ENCODE results near the gene ENO2.

ENO2 gene

GRCh38 chr12:6960593-6961277 lies 46.4 kb downstream of the ENO2 start:
- Mint-ChIP-seq H3K4me1 (ENCODE audit: low read depth) (peaks cover 96% of the 10 kb centered on the region), H3K9me3 (no peaks in the 10 kb centered on the region), H3K27me3 (no peaks in the 10 kb centered on the region), H3K36me3 (ENCODE audit: low read depth) (peaks cover 87% of the 10 kb centered on the region), H3K27ac (peak overlapping the region; percentile 99), H3K4me3 (peak overlapping the region; percentile 99)
- peak; percentile 62 for DNase-seq

GRCh38 chr12:6961278-6961694 lies 46.9 kb downstream of the ENO2 start:
- Mint-ChIP-seq H3K4me3 (peak overlapping the region; percentile 99), H3K27me3 (no peaks in the 10 kb centered on the region), H3K4me1 (ENCODE audit: low read depth) (peaks cover 95% of the 10 kb centered on the region), H3K36me3 (ENCODE audit: low read depth) (peaks cover 87% of the 10 kb centered on the region), H3K27ac (peak overlapping the region; percentile 99), H3K9me3 (no peaks in the 10 kb centered on the region)
- DNase-seq, result peak; percentile 95

GRCh38 chr12:6961695-6962284 lies 47.4 kb downstream of the ENO2 start:
- Mint-ChIP-seq H3K27me3 (no peaks in the 10 kb centered on the region), H3K4me3 (peak overlapping the region; percentile 99), H3K4me1 (ENCODE audit: low read depth) (peaks cover 93% of the 10 kb centered on the region), H3K9me3 (no peaks in the 10 kb centered on the region), H3K27ac (peak overlapping the region; percentile 99), H3K36me3 (ENCODE audit: low read depth) (peaks cover 87% of the 10 kb centered on the region)
- DNase-seq, result peak; percentile 84

DNA sequence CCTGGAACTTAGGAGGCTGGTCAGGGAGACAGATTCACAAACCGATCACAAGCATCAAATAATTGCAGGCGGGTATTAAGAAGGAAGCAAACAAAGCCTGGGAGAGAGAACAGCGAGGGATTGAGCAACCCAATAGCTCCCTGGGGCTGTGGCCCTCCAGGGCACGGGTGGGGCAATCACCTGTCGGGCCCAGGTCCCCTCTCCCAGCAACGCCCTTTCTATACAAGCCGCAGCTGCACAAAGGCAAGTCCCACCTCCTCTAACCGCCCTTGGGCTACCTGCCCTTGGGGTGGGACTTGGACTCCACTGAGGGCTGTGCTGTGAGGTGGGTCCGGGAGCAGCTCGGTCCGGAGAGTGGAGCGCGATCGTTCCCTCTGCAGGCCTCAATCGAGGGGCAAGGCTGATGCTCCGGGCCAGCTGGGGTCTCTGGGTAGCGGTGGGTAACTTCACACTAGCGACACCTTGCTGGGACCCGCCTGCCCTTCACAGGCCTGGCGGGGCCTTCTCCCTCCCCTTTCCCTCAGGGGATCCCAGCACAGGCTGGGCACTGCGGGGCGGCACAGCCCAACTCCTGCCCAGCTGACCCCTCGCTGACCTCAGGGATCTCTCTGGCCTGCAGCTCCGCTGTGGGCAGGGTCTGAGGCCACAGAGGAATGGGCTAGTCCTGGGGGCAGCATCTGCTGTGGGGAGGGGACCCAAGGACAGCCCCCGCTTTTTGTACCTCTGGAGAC lies 48.1 kb downstream of the ENO2 start:
- H3K27me3 Mint-ChIP-seq, result no peaks in the 10 kb centered on the region
- H3K4me1 Mint-ChIP-seq (ENCODE audit: low read depth), result peaks cover 91% of the 10 kb centered on the region
- peak overlapping the region; percentile 99 for H3K4me3 Mint-ChIP-seq
- H3K27ac Mint-ChIP-seq, result peak overlapping the region; percentile 99
- peaks cover 87% of the 10 kb centered on the region for H3K36me3 Mint-ChIP-seq (ENCODE audit: low read depth)
- peak; percentile 59 for DNase-seq
- no peaks in the 10 kb centered on the region for H3K9me3 Mint-ChIP-seq

GRCh38 chr12:6963016-6963731 lies 48.8 kb downstream of the ENO2 start:
- Mint-ChIP-seq H3K27ac (peak overlapping the region; percentile 100), H3K4me1 (ENCODE audit: low read depth) (peaks cover 91% of the 10 kb centered on the region), H3K4me3 (peak overlapping the region; percentile 31), H3K9me3 (no peaks in the 10 kb centered on the region), H3K36me3 (ENCODE audit: low read depth) (peaks cover 87% of the 10 kb centered on the region), H3K27me3 (no peaks in the 10 kb centered on the region)
- no peak for DNase-seq

- H3K27me3 Mint-ChIP-seq, result no peaks in the 10 kb centered on the region
- H3K4me3 Mint-ChIP-seq, result no peak overlapping the region
- H3K4me1 Mint-ChIP-seq (ENCODE audit: low read depth), result peaks cover 91% of the 10 kb centered on the region
- no peaks in the 10 kb centered on the region for H3K9me3 Mint-ChIP-seq
- peak overlapping the region; percentile 100 for H3K27ac Mint-ChIP-seq
- DNase-seq, result no peak
- H3K36me3 Mint-ChIP-seq (ENCODE audit: low read depth), result peaks cover 87% of the 10 kb centered on the region
Measured at GRCh38 chr12:6963791-6964413, 49.5 kb downstream of the ENO2 start.

- Mint-ChIP-seq H3K27me3 (no peaks in the 10 kb centered on the region), H3K4me1 (ENCODE audit: low read depth) (peaks cover 89% of the 10 kb centered on the region), H3K27ac (peak overlapping the region; percentile 100), H3K4me3 (peak overlapping the region; percentile 37), H3K36me3 (ENCODE audit: low read depth) (peaks cover 87% of the 10 kb centered on the region), H3K9me3 (no peaks in the 10 kb centered on the region)
- no peak for DNase-seq
Measured at GRCh38 chr12:6964605-6965025, 50.2 kb downstream of the ENO2 start.

DNA sequence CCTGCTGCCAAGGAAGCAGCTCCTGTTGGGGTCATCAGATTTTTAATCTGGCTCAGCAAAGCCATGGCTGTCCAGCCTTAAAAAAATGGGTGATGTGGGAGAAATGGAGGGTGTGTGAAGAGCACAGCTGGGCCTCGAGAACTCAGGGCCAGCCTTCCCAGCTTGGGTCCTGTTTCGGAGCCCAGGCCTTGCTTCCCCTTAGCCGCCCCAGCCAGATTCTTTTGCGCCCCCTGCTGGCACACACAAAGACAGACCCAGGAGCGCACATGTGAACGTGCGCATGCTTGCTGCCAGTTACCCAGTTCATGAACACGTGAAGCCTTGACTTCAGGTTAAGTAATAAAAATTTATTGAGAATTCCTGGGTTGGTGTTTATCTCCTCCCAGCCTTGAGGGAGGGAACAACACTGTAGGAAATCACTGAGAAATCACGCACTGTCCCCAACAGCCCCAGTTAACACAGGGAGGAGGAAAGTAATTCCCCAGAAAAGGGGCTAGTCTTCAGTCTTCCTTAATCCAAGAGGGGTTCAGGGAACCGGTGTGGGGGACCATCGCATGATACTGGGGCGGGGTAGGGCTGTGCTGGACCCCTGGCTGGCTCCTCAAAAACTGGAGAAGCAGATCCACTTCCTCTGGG lies 50.8 kb downstream of the ENO2 start:
- Mint-ChIP-seq H3K4me1 (ENCODE audit: low read depth) (peaks cover 84% of the 10 kb centered on the region), H3K4me3 (peak overlapping the region; percentile 37)

DNA sequence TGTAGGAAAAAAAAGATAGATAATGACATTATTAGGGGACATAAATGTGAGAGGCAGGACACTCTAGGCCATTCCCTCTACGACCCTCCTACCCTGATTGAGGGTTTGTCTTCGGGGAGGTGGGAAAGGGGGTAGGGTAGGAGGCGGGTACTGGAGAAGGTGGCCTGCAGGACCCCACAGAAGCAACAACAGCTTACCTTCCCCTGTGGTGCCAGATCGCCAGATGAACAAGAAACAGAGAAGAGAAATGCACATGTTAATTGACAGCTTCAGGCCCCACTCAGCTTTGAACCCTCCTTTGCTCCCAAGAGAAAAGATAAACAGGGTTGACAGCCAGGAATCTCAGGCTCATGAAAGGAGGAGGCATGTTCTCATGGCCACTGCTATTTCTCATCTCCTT lies 51.3 kb downstream of the ENO2 start:
- peak overlapping the region; percentile 100 for H3K27ac Mint-ChIP-seq
- H3K4me3 Mint-ChIP-seq, result peak overlapping the region; percentile 30
- DNase-seq, result no peak
- peaks cover 86% of the 10 kb centered on the region for H3K36me3 Mint-ChIP-seq (ENCODE audit: low read depth)
- H3K4me1 Mint-ChIP-seq (ENCODE audit: low read depth), result peaks cover 78% of the 10 kb centered on the region
- H3K27me3 Mint-ChIP-seq, result no peaks in the 10 kb centered on the region
- no peaks in the 10 kb centered on the region for H3K9me3 Mint-ChIP-seq

More for the DNA sequence above, 50.8 kb downstream of the ENO2 start:
- peak; percentile 89 for DNase-seq
- H3K9me3 Mint-ChIP-seq, result no peaks in the 10 kb centered on the region
- H3K27me3 Mint-ChIP-seq, result no peaks in the 10 kb centered on the region
- H3K36me3 Mint-ChIP-seq (ENCODE audit: low read depth), result peaks cover 87% of the 10 kb centered on the region
- H3K27ac Mint-ChIP-seq, result peak overlapping the region; percentile 100

DNA sequence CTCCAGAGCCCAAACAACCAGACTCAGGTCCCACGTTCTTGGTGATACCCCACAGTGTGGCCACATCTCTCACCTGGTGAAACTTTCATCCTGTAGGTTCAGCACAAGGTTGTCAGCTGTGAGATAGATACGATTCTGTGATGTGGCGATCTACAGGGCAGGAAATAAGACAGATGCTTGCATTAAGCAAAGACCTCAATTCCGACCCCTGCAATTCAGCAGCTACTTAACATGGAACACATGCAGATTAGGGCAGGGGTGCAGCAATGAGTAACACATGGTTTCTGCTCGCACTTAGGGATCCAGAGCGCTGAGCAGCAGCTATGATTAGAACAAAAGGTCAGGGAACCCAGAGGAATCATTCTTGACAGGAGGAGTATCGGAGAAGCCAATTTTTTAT lies 52.0 kb downstream of the ENO2 start:
- Mint-ChIP-seq H3K27ac (peak overlapping the region; percentile 100), H3K9me3 (no peaks in the 10 kb centered on the region), H3K4me3 (peak overlapping the region; percentile 53), H3K36me3 (ENCODE audit: low read depth) (peaks cover 86% of the 10 kb centered on the region), H3K27me3 (no peaks in the 10 kb centered on the region), H3K4me1 (ENCODE audit: low read depth) (peaks cover 71% of the 10 kb centered on the region)
- no peak for DNase-seq

GRCh38 chr12:6967651-6968100 lies 53.3 kb downstream of the ENO2 start:
- no peaks in the 10 kb centered on the region for H3K9me3 Mint-ChIP-seq
- peaks cover 90% of the 10 kb centered on the region for H3K36me3 Mint-ChIP-seq (ENCODE audit: low read depth)
- DNase-seq, result peak; percentile 27
- peak overlapping the region; percentile 100 for H3K27ac Mint-ChIP-seq
- H3K27me3 Mint-ChIP-seq, result no peaks in the 10 kb centered on the region
- H3K4me3 Mint-ChIP-seq, result peak overlapping the region; percentile 100
- H3K4me1 Mint-ChIP-seq (ENCODE audit: low read depth), result peaks cover 69% of the 10 kb centered on the region

- H3K27me3 Mint-ChIP-seq, result no peaks in the 10 kb centered on the region
- peak overlapping the region; percentile 100 for H3K4me3 Mint-ChIP-seq
- H3K4me1 Mint-ChIP-seq (ENCODE audit: low read depth), result peaks cover 70% of the 10 kb centered on the region
- no peaks in the 10 kb centered on the region for H3K9me3 Mint-ChIP-seq
- DNase-seq, result peak; percentile 21
- H3K27ac Mint-ChIP-seq, result peak overlapping the region; percentile 100
- H3K36me3 Mint-ChIP-seq (ENCODE audit: low read depth), result peaks cover 97% of the 10 kb centered on the region
Measured at GRCh38 chr12:6968426-6968825, 54.0 kb downstream of the ENO2 start.

- H3K27ac Mint-ChIP-seq, result peak overlapping the region; percentile 100
- DNase-seq, result no peak
- H3K4me1 Mint-ChIP-seq (ENCODE audit: low read depth), result peaks cover 69% of the 10 kb centered on the region
- H3K27me3 Mint-ChIP-seq, result no peaks in the 10 kb centered on the region
- no peaks in the 10 kb centered on the region for H3K9me3 Mint-ChIP-seq
- peak overlapping the region; percentile 100 for H3K4me3 Mint-ChIP-seq
- peaks cover 99% of the 10 kb centered on the region for H3K36me3 Mint-ChIP-seq (ENCODE audit: low read depth)
Measured at GRCh38 chr12:6970096-6970527, 55.7 kb downstream of the ENO2 start.
